ENCODE measurements around the gene HSPH1.

- TF ChIP-seq EZH2 (optimal IDR thresholded peaks at IDR 0.05; ENCODE audit: low read depth, low read length) (no peak), CTCF (IDR thresholded peaks at IDR 0.05; ENCODE audit: low read length) (no peak)
Observed at GRCh38 chr13:31124204-31124603, 37.5 kb downstream of the HSPH1 start.
